C4-2B (cell line): ENCODE measurements around the gene VSTM2L.

Experiments
- CTCF ChIP-seq: fragments of 450-650 bp; conservative IDR thresholded peaks from 2 replicates; pipeline ENCODE4 v1.5.1; 2017; ENCODE audit warnings: mild to moderate bottlenecking
- ZFX ChIP-seq: fragments of 450-650 bp; IDR thresholded peaks from 2 replicates; pipeline ENCODE4 v1.6.1; 2017

- no peak for TF ChIP-seq CTCF
- TF ChIP-seq ZFX = no peak
Measured at GRCh38 chr20:37961066-37961465, 58.1 kb downstream of the VSTM2L start.
